NT2/D1 (cell line): ENCODE measurements around the gene KRT6B.

Experiments
- SUZ12 ChIP-seq: IDR thresholded peaks from 2 replicates; pipeline ENCODE4 v1.6.1; 2011; ENCODE audit not compliant: insufficient read length, insufficient read depth; ENCODE audit errors: extremely low read depth
- YY1 ChIP-seq: IDR thresholded peaks from 2 replicates; pipeline ENCODE4 v1.6.1; 2011; ENCODE audit not compliant: insufficient read length, insufficient read depth
- ZNF274 ChIP-seq: IDR thresholded peaks from 2 replicates; pipeline ENCODE4 v1.6.1; 2011; ENCODE audit warnings: mild to moderate bottlenecking, low read depth, low read length

GRCh38 chr12:52413202-52413601 is 38.7 kb downstream of the KRT6B start:
- no peak for TF ChIP-seq YY1
- TF ChIP-seq SUZ12, result no peak
- no peak for TF ChIP-seq ZNF274
